Measurements from ENCODE around the gene RBM22. TPM values are rescaled to one million over a fixed set of nuclear protein-coding genes. Genes with fewer than 3 reads are reported as not detected.
"Not testable (repeated sequence)": the region's sequence is repeated elsewhere in the genome, so short reads cannot be mapped to it uniquely, and the experiment has no call there.

Gene RBM22
- total RNA-seq, result 10 to 100 TPM; 73.3 to 98.8 (median 82.3) TPM
- total RNA-seq (2013), result 60.9 TPM
- 92.4 to 177 (median 111) reads per million in 29 experiments for total RNA-seq

DNA sequence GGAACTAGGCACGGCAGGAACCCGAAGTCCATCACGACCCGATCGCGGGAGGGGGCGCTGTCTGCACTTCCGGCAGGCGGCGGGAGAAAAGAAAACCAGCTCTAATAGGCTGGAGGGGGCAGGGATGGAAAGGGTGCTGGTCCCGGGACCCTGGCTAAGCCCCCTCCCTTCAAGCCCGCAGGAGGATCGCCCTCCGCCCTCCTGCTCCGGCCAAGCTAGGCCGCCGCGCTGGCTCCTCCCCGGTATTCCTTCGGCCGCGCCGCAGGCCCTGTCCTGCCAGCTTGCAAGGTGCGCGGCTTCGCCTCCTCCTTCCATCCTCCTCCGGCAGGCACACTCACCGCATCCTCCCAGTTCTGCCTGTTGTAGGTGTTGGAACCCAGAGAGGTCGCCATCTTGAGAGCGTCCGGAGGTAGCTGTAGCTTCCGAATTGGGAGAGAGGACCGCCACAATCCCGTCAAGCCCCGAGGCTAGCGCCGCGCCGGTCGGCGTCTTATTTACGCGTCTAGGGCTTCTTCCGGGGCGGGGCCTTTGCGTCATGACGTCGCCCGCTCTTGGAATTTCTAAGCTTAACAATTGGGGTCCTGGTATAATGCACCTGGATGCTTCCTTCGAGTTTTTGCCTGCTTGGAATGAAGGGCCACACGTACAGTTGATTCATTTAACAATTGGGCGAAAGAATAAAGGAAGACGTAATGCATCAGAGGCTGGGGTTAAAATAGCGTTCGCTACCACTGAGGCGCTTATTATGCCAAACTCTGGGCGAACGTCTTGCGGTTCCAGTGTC is at the start of gene RBM22:
Gene RBM22 (minus strand): TSS at position 469 of the 784 bp plus-strand sequence. CDS start 77 bp downstream, at position 392.
- Histone ChIP-seq H3K9me3 (no peaks in the 10 kb centered on the region), H3K27ac (ENCODE audit: low read length) (peak within 1 kb of the TSS; percentile 98), H3K27me3 (replicated peaks in 1 of 2; ENCODE audit: control insufficient read depth in 2 of 2, extremely low read depth in 1 of 2, insufficient read depth in 2 of 2, low read length in 1 of 2) (no peaks in the 10 kb centered on the region), H3K4me3 (ENCODE audit: control insufficient read depth in 1 of 2, extremely low read depth in 1 of 2, low read length in 1 of 2) (peak within 1 kb of the TSS; percentile 92 to 98), H3K36me3 (ENCODE audit: control insufficient read depth in 2 of 2, extremely low read depth in 1 of 2, insufficient read depth in 1 of 2, low read length in 1 of 2) (peaks cover 11 to 39% of the 10 kb centered on the region in 2 donors), H3K4me1 (ENCODE audit: control insufficient read depth in 1 of 2, extremely low read depth in 1 of 2, insufficient read depth in 2 of 2, low read length in 2 of 2) (peaks cover 9 to 14% of the 10 kb centered on the region in 2 experiments)
- DNase-seq (peak; percentile 82 to 96 (median 91)), ATAC-seq (replicated peaks in 1 of 4) (peak; percentile 96)
- CTCF ChIA-PET, result interaction anchor here (0.7 to 2.7 kb wide), 29 partner anchors 8 to 552 kb away, joined by 3 to 53 read pairs (median 4); partner anchors contain the start of genes SMIM3 (in 2 of the 2), CD74 (in 1 of the 2), DCTN4 (in 1 of the 2) and IRGM (in 1 of the 2)
- H3K27me3 Mint-ChIP-seq, result no peaks in the 10 kb centered on the region
- no peak within 1 kb of the TSS for H3K27ac Mint-ChIP-seq
- H3K4me1 Mint-ChIP-seq, result peaks cover 0 to 11% (median 5%) of the 10 kb centered on the region in 3 donors
- no peak within 1 kb of the TSS for H3K4me3 Mint-ChIP-seq
- H3K9me3 Mint-ChIP-seq, result no peaks in the 10 kb centered on the region
- POLR2A ChIA-PET, result interaction anchor here (0.5 to 2.7 kb wide), 20 partner anchors 8 to 513 kb away, joined by 3 to 21 read pairs (median 4); partner anchors contain the start of genes DCTN4 (in 2 of the 2), CD74 (in 1 of the 2), IRGM (in 1 of the 2) and RPS14 (in 1 of the 2)
- H3K36me3 Mint-ChIP-seq, result peaks cover 23% of the 10 kb centered on the region
- WGBS (ENCODE audit: insufficient coverage), result under 1% methylated on average over 57 of the region's 59 CpGs

DNA sequence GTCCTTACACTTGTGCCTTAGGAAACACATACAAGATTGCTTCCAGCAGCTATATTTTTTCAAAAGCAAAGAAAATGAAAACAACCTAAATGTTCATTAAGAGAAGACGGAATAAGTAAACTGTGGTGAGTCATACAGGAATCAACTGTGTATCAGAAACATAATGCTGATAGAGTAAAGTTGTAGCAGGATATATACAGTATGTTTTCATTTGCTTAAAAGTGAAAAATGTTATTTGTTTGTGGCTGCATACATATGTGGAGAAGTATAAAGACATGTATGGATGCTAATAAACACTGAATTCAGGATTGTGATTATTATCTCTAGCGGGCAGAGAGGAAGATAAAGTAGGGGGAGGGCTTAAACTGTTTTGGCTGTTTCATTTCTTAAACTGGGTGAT is 49.6 kb upstream of the RBM22 start:
- Histone ChIP-seq H3K27ac (ENCODE audit: low read length) (no peak overlapping the region), H3K36me3 (ENCODE audit: control insufficient read depth in 2 of 2, extremely low read depth in 1 of 2, insufficient read depth in 1 of 2, low read length in 1 of 2) (peaks cover 0 to 52% of the 10 kb centered on the region in 2 donors), H3K9me3 (no peaks in the 10 kb centered on the region), H3K4me3 (ENCODE audit: control insufficient read depth in 1 of 2, extremely low read depth in 1 of 2, low read length in 1 of 2) (no peak overlapping the region), H3K27me3 (replicated peaks in 1 of 2; ENCODE audit: control insufficient read depth in 2 of 2, extremely low read depth in 1 of 2, insufficient read depth in 2 of 2, low read length in 1 of 2) (no peaks in the 10 kb centered on the region), H3K4me1 (ENCODE audit: control insufficient read depth in 1 of 2, extremely low read depth in 1 of 2, insufficient read depth in 2 of 2, low read length in 2 of 2) (peaks cover 0 to 5% of the 10 kb centered on the region in 2 experiments)
- Mint-ChIP-seq H3K27me3 (no peaks in the 10 kb centered on the region), H3K4me1 (peaks cover 56 to 62% (median 56%) of the 10 kb centered on the region in 3 donors), H3K27ac (no peak overlapping the region), H3K4me3 (no peak overlapping the region), H3K36me3 (peaks cover 49% of the 10 kb centered on the region), H3K9me3 (no peaks in the 10 kb centered on the region)
- ATAC-seq (replicated peaks in 1 of 4) (no peak), DNase-seq (no peak)
- 80% methylated on average over 1 of the region's 2 CpGs for WGBS (ENCODE audit: insufficient coverage)
- ChIA-PET POLR2A (interaction anchor here (0.5 to 0.8 kb wide), 3 partner anchors 10 to 33 kb away, joined by 3 to 7 read pairs (median 4); no protein-coding TSS in a partner anchor), CTCF (interaction anchor here in 1 of 2 donors (0.6 kb wide), 1 partner anchor 15 kb away, joined by 4 read pairs; no protein-coding TSS in a partner anchor)

DNA sequence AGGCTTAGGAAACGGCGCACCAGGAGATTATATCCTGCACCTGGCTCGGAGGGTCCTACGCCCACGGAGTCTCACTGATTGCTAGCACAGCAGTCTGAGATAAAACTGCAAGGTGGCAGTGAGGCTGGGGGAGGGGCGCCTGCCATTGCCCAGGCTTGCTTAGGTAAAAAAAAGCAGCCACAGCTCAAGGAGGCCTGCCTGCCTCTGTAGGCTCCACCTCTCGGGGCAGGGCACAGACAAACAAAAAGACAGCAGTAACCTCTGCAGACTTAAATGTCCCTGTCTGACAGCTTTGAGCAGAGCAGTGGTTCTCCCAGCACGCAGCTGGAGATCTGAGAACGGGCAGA is 42.3 kb upstream of the RBM22 start:
- POLR2A ChIA-PET; H3K9me3 Mint-ChIP-seq; H3K27me3 Mint-ChIP-seq; H3K27me3 ChIP-seq (replicated peaks in 1 of 2; ENCODE audit: control insufficient read depth in 2 of 2, extremely low read depth in 1 of 2, insufficient read depth in 2 of 2, low read length in 1 of 2); H3K9me3 ChIP-seq; ATAC-seq (replicated peaks in 1 of 4); H3K27ac Mint-ChIP-seq; H3K4me1 ChIP-seq (ENCODE audit: control insufficient read depth in 1 of 2, extremely low read depth in 1 of 2, insufficient read depth in 2 of 2, low read length in 2 of 2); CTCF ChIA-PET; H3K36me3 ChIP-seq (ENCODE audit: control insufficient read depth in 2 of 2, extremely low read depth in 1 of 2, insufficient read depth in 1 of 2, low read length in 1 of 2); H3K4me3 ChIP-seq (ENCODE audit: control insufficient read depth in 1 of 2, extremely low read depth in 1 of 2, low read length in 1 of 2); H3K27ac ChIP-seq (ENCODE audit: low read length); DNase-seq: not testable (repeated sequence)
- Mint-ChIP-seq H3K4me1 (peaks cover 72 to 75% (median 73%) of the 10 kb centered on the region in 3 donors), H3K4me3 (peak overlapping the region in 2 of 3 donors; percentile 25 to 46), H3K36me3 (peaks cover 46% of the 10 kb centered on the region)
- 78% methylated on average over 7 of the region's 9 CpGs for WGBS (ENCODE audit: insufficient coverage)

GRCh38 chr5:150742455-150743141 is 41.7 kb upstream of the RBM22 start:
- H3K36me3 ChIP-seq (ENCODE audit: control insufficient read depth in 2 of 2, extremely low read depth in 1 of 2, insufficient read depth in 1 of 2, low read length in 1 of 2); H3K9me3 Mint-ChIP-seq; POLR2A ChIA-PET; H3K9me3 ChIP-seq; H3K4me3 ChIP-seq (ENCODE audit: control insufficient read depth in 1 of 2, extremely low read depth in 1 of 2, low read length in 1 of 2); H3K27me3 Mint-ChIP-seq; H3K27ac ChIP-seq (ENCODE audit: low read length); DNase-seq; H3K4me1 ChIP-seq (ENCODE audit: control insufficient read depth in 1 of 2, extremely low read depth in 1 of 2, insufficient read depth in 2 of 2, low read length in 2 of 2); H3K27me3 ChIP-seq (replicated peaks in 1 of 2; ENCODE audit: control insufficient read depth in 2 of 2, extremely low read depth in 1 of 2, insufficient read depth in 2 of 2, low read length in 1 of 2): not testable (repeated sequence)
- peaks cover 78 to 80% (median 78%) of the 10 kb centered on the region in 3 donors for H3K4me1 Mint-ChIP-seq
- CTCF ChIA-PET, result interaction anchor here in 1 of 2 donors (0.9 kb wide), 1 partner anchor 39 kb away, joined by 3 read pairs; no protein-coding TSS in a partner anchor
- peak overlapping the region; percentile 74 to 86 for H3K27ac Mint-ChIP-seq
- peak in 1 of 4 experiments; percentile 60 for ATAC-seq (replicated peaks in 1 of 4)
- WGBS (ENCODE audit: insufficient coverage), result 100% methylated on average over 4 of the region's 18 CpGs
- H3K36me3 Mint-ChIP-seq, result peaks cover 50% of the 10 kb centered on the region
- peak overlapping the region; percentile 19 to 46 (median 25) for H3K4me3 Mint-ChIP-seq

- Mint-ChIP-seq H3K36me3 (peaks cover 62% of the 10 kb centered on the region), H3K9me3 (peaks cover 0 to 12% (median 0%) of the 10 kb centered on the region in 3 donors), H3K27me3 (no peaks in the 10 kb centered on the region), H3K4me1 (peaks cover 85 to 92% (median 89%) of the 10 kb centered on the region in 3 donors), H3K27ac (no peak overlapping the region), H3K4me3 (no peak overlapping the region)
- Histone ChIP-seq H3K9me3 (no peaks in the 10 kb centered on the region), H3K36me3 (ENCODE audit: control insufficient read depth in 2 of 2, extremely low read depth in 1 of 2, insufficient read depth in 1 of 2, low read length in 1 of 2) (peaks cover 0 to 9% of the 10 kb centered on the region in 2 donors), H3K27ac (ENCODE audit: low read length) (no peak overlapping the region), H3K4me1 (ENCODE audit: control insufficient read depth in 1 of 2, extremely low read depth in 1 of 2, insufficient read depth in 2 of 2, low read length in 2 of 2) (peaks cover 2 to 3% of the 10 kb centered on the region in 2 experiments), H3K4me3 (ENCODE audit: control insufficient read depth in 1 of 2, extremely low read depth in 1 of 2, low read length in 1 of 2) (no peak overlapping the region), H3K27me3 (replicated peaks in 1 of 2; ENCODE audit: control insufficient read depth in 2 of 2, extremely low read depth in 1 of 2, insufficient read depth in 2 of 2, low read length in 1 of 2) (no peaks in the 10 kb centered on the region)
- ChIA-PET POLR2A (interaction anchor here in 1 of 2 donors (0.6 to 0.7 kb wide), 2 partner anchors 10 to 14 kb away, joined by 4 to 7 read pairs; no protein-coding TSS in a partner anchor), CTCF (interaction anchor here in 1 of 2 donors (1.1 kb wide), 1 partner anchor 11 kb away, joined by 3 read pairs; no protein-coding TSS in a partner anchor)
- no peak for DNase-seq
- peak in 1 of 4 experiments; percentile 66 for ATAC-seq (replicated peaks in 1 of 4)
These were observed 40.1 kb upstream of the RBM22 start for GRCh38 chr5:150740992-150741391.

DNA sequence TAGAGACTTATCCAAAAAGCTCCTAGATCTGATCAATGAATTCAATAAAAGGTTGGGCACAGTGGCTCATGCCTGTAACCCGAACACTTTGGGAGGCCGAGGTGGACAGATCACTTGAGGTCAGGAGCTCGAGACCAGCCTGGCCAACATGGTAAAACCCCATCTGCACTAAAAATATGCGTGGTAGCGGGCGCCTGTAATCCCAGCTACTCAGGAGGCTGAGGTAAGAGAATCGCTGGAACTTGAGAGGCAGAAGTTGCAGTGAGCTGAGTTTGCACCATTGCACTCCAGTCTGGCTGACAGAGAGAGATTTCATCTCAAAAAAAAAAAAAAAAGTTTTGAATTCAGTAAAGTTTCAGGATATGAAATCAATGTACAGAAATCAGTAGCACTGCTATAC is 38.0 kb upstream of the RBM22 start:
- Mint-ChIP-seq H3K27me3 (no peaks in the 10 kb centered on the region), H3K27ac (no peak overlapping the region), H3K4me1 (peaks cover 79 to 86% (median 85%) of the 10 kb centered on the region in 3 donors), H3K9me3 (peaks cover 0 to 16% (median 0%) of the 10 kb centered on the region in 3 donors), H3K36me3 (peaks cover 74% of the 10 kb centered on the region), H3K4me3 (no peak overlapping the region)
- ChIA-PET POLR2A (interaction anchor here in 1 of 2 donors (0.7 kb wide), 1 partner anchor 38 kb away, joined by 3 read pairs; no protein-coding TSS in a partner anchor), CTCF (no interaction called here)
- no peak for DNase-seq
- WGBS (ENCODE audit: insufficient coverage), result 100% methylated on average over 2 of the region's 7 CpGs
- H3K36me3 ChIP-seq (ENCODE audit: control insufficient read depth in 2 of 2, extremely low read depth in 1 of 2, insufficient read depth in 1 of 2, low read length in 1 of 2), result peaks cover 0 to 22% of the 10 kb centered on the region in 2 donors
- H3K27me3 ChIP-seq (replicated peaks in 1 of 2; ENCODE audit: control insufficient read depth in 2 of 2, extremely low read depth in 1 of 2, insufficient read depth in 2 of 2, low read length in 1 of 2), result no peaks in the 10 kb centered on the region
- no peaks in the 10 kb centered on the region for H3K9me3 ChIP-seq
- ATAC-seq (replicated peaks in 1 of 4), result no peak
- no peak overlapping the region for H3K4me3 ChIP-seq (ENCODE audit: control insufficient read depth in 1 of 2, extremely low read depth in 1 of 2, low read length in 1 of 2)
- peaks cover 2 to 10% of the 10 kb centered on the region in 2 experiments for H3K4me1 ChIP-seq (ENCODE audit: control insufficient read depth in 1 of 2, extremely low read depth in 1 of 2, insufficient read depth in 2 of 2, low read length in 2 of 2)
- H3K27ac ChIP-seq (ENCODE audit: low read length), result no peak overlapping the region
